GM18951 (cell line): ENCODE measurements around the gene FOXP1.

Source experiments
- POLR2A ChIP-seq: IDR thresholded peaks from 4 replicates; pipeline ENCODE4 v1.6.1; 2011; ENCODE audit warnings: mild to moderate bottlenecking; ENCODE audit not compliant: insufficient read length, insufficient read depth; ENCODE audit errors: extremely low read depth
- in situ Hi-C: fragments of 300-500 bp; cut with MboI; formaldehyde crosslinking; loops from one replicate; pipeline ENCODE4 v1.12.0; 2022; ENCODE audit warnings: low sequenced_read_pairs, mixed read lengths, inconsistent platforms; ENCODE audit not compliant: unreplicated experiment

FOXP1 gene

DNA sequence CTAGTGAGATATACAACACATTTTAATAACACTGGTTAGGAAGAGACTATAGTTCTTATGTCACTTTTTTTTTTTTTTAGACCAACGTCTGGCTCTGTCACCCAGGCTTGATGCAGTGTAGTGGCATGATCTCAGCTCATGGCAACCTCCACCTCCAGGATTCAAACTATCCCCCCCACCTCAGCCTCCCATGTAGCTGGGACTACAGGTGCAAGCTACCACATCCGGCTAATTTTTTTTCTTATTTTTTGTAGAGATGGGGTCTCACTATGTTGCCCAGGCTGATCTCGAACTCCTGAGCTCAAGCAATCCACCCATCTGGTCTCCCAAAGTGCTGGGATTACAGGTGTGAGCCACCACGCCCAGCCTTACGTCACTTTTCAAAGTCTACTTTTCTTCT lies 100.8 kb downstream of the FOXP1 start:
- no peak for TF ChIP-seq POLR2A
- in situ Hi-C loops: no loop called here

DNA sequence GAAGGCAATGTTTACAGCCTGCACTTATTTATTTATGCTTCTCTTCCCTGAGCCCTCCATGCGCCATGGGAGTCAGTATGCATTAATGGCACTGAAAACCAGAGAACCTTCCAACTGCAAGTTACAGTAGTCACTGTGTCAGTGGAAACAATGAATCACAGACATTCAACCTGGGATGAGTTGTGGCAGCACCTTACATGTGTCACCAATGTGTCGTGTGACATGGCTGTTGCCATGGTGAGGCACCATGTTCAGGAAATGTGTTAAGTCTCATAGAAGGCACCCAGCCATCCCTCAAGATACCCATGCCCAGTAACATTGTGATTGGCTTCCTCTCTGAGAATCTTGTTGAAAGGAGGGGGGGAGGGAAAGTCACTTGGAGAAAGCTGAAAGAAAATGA lies 105.0 kb downstream of the FOXP1 start:
- in situ Hi-C loops: no loop called here
- TF ChIP-seq POLR2A: no peak

GRCh38 chr3:71476950-71477349 lies 106.6 kb downstream of the FOXP1 start:
- in situ Hi-C loops: no loop called here
- no peak for TF ChIP-seq POLR2A

DNA sequence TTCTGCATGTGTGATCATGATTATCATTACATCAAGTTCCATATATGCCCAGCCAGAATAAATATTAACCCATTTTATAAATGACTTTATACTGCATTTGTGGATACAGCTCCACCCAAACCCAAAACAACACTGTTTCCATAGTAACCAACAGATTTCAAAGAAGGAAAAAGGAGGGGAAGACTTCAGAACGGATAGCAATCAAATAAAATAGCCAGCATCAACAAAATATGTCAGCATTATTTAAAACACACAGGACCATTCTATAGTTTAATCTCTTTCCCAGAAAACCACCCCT lies 114.4 kb downstream of the FOXP1 start:
- in situ Hi-C loops: no loop called here
- TF ChIP-seq POLR2A: no peak

DNA sequence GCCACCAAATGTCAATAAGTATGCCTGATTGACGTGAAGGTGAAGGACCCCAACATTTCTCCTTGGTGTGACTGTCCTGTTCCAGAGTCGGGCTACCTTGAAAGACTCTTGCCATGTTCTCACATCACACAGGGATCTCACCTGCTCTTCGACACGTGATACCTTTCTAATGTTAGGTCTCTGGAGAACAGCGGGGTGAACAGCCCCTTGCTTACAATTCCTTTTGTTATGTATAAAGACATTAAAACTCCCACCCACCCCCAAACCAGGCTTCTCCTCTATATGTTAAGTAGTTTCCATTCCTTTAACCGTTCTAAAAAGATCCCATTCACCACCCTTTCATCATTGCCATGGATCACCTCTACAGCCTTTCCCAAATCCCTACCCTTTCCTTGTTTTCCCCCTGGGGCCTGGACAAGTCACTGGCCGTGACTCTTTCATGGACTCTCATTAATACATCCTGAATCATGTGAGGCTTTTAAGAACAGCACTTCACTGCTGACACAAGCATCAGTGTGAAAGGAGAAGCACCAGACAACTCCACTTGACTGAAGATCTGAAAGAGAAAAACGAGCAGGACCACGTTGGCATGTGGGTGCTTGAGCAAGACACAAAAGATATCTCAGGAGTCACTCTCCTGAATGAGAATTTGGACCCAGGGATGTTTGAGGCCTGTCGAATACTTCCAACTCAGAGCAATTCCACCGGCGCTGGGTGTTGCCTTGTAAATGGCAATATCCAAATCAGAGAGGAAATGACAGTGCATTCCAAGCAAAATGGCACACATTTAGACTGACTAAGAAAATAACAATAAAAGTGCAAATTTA lies 115.0 kb downstream of the FOXP1 start:
- TF ChIP-seq POLR2A: no peak
- in situ Hi-C loops: no loop called here

GRCh38 chr3:71466483-71466882 lies 117.0 kb downstream of the FOXP1 start:
- in situ Hi-C loops: no loop called here
- no peak for TF ChIP-seq POLR2A

GRCh38 chr3:71465371-71466036 lies 118.0 kb downstream of the FOXP1 start:
- in situ Hi-C loops: no loop called here
- no peak for TF ChIP-seq POLR2A

GRCh38 chr3:71464613-71465012 lies 118.9 kb downstream of the FOXP1 start:
- in situ Hi-C loops: no loop called here
- TF ChIP-seq POLR2A: no peak

DNA sequence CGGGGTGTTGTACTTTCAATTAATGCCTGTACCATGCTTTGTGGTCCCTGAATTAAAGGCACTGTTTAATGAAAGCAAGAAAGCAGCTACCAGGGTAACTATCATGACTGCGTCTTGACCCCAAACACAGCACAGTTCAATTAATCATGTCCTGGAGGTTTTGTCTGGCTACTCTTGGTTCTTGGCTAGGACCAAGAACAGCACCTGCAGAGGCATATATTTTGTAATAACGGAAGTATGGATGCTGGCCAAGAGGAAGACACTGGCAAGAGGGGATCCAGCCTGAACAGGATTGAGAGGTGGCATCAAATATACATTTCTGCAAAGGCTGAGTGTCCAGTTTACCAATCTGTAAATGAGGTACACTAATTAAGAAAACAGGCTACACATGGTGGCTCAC lies 119.9 kb downstream of the FOXP1 start:
- in situ Hi-C loops: no loop called here
- TF ChIP-seq POLR2A: no peak

GRCh38 chr3:71462586-71462985 lies 120.9 kb downstream of the FOXP1 start:
- TF ChIP-seq POLR2A: no peak
- in situ Hi-C loops: no loop called here

GRCh38 chr3:71461749-71462483 lies 121.6 kb downstream of the FOXP1 start:
- in situ Hi-C loops: no loop called here
- no peak for TF ChIP-seq POLR2A

DNA sequence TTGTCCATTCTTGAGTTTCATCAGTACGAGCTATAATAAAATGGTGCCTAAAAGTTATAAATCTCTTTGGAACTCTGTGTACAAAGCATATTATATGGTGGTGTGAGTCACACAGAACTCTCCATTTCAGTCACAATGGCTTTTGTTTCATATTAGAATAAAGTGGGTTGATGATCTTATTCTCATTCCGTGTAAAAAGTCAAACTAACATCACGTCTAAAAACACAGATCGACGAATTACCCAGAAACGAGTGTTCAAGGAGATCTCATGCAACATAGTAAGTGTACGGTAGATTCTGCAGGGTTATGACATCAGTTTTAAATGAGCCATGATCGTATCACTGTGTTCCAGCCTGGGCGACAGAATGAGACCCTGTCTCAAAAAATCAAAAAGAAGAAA lies 122.4 kb downstream of the FOXP1 start:
- in situ Hi-C loops: no loop called here
- no peak for TF ChIP-seq POLR2A

DNA sequence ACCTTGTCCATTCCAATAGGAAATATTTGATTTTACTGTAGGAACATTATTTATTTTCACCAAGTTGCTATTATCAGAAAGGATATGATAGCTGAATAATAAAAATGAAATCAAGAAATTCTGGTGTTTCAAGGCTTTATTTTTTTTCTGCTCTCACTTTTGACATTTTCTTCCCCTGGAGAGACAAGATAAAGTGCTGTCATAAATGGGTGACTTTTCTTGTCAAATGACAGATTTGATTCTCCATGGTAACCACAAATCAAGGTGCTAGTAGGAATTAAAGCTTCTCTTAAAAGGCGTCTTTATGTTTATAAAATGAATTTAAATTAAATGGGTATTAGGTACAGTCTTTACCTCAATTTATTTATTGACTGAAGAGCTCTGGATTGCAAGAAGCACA lies 124.6 kb downstream of the FOXP1 start:
- in situ Hi-C loops: no loop called here
- no peak for TF ChIP-seq POLR2A

GRCh38 chr3:71456826-71457225 lies 126.7 kb downstream of the FOXP1 start:
- in situ Hi-C loops: no loop called here

More at GRCh38 chr3:71456826-71457225, 126.7 kb downstream of the FOXP1 start:
- no peak for TF ChIP-seq POLR2A
